ENCODE data around the gene CATSPER3. TPM values are rescaled to one million over a fixed set of nuclear protein-coding genes. Genes with fewer than 3 reads are reported as not detected.

CATSPER3 gene
- total RNA-seq, 1 donor from 2014 or later: 0.39 TPM

DNA sequence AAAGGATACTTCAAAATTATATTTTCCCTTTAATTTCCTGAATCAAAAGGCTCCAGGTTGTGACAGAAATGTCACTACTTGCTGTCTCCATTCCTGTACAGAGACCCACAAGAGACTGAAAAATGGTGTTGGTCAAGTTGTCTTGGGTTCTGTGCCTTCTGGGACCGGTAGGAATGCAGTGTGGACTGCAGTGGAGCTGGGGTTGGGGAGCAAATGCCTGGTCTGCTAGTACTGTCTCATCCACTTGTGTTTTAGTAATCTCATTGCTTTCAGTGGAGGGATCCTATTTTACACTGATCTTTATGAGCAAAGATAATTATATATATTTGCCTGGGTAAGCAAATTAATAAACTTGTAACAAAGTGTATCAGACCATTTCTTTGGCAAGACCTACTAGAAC is 24.2 kb upstream of the CATSPER3 start:
- Histone ChIP-seq H3K4me1 (ENCODE audit: insufficient read depth, low read length) (no peaks in the 10 kb centered on the region), H3K36me3 (ENCODE audit: insufficient read depth, low read length) (no peaks in the 10 kb centered on the region), H3K79me2 (ENCODE audit: insufficient read depth, low read length) (no peaks in the 10 kb centered on the region), H3K4me2 (ENCODE audit: low read length) (no peak overlapping the region), H3K4me3 (ENCODE audit: insufficient read depth, low read depth, low read length) (no peak overlapping the region), H4K20me1 (ENCODE audit: insufficient read depth, low read length) (no peaks in the 10 kb centered on the region), H2AFZ (ENCODE audit: low read depth, low read length) (no peak overlapping the region), H3K9me3 (ENCODE audit: insufficient read depth, low read depth, low read length) (no peaks in the 10 kb centered on the region), H3K27ac (ENCODE audit: low read depth, low read length) (no peak overlapping the region), H3K27me3 (ENCODE audit: insufficient read depth, low read length) (no peaks in the 10 kb centered on the region), H3K9ac (ENCODE audit: low read length) (no peak overlapping the region)
- no peaks in the 10 kb centered on the region for H3K27me3 Mint-ChIP-seq (ENCODE audit: low read depth, unreplicated experiment)
- no peak for TF ChIP-seq EZH2 (IDR thresholded peaks at IDR 0.05; ENCODE audit: insufficient read depth, low read length)
- TF ChIP-seq, protein P1, sequence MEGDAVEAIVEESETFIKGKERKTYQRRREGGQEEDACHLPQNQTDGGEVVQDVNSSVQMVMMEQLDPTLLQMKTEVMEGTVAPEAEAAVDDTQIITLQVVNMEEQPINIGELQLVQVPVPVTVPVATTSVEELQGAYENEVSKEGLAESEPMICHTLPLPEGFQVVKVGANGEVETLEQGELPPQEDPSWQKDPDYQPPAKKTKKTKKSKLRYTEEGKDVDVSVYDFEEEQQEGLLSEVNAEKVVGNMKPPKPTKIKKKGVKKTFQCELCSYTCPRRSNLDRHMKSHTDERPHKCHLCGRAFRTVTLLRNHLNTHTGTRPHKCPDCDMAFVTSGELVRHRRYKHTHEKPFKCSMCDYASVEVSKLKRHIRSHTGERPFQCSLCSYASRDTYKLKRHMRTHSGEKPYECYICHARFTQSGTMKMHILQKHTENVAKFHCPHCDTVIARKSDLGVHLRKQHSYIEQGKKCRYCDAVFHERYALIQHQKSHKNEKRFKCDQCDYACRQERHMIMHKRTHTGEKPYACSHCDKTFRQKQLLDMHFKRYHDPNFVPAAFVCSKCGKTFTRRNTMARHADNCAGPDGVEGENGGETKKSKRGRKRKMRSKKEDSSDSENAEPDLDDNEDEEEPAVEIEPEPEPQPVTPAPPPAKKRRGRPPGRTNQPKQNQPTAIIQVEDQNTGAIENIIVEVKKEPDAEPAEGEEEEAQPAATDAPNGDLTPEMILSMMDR (IDR thresholded peaks at IDR 0.05; ENCODE audit: insufficient read depth, low read depth, low read length): no peak
- FAIRE-seq: no peak
- DNase-seq (ENCODE audit: low read depth): no peak
- H3K27ac Mint-ChIP-seq (ENCODE audit: unreplicated experiment): no peak overlapping the region
- peaks cover 2% of the 10 kb centered on the region for H3K4me1 Mint-ChIP-seq (ENCODE audit: low read depth, unreplicated experiment)
- H3K4me3 Mint-ChIP-seq (ENCODE audit: unreplicated experiment): no peak overlapping the region
- H3K36me3 Mint-ChIP-seq (ENCODE audit: low read depth, unreplicated experiment): no peaks in the 10 kb centered on the region
- H3K9me3 Mint-ChIP-seq (ENCODE audit: unreplicated experiment): no peaks in the 10 kb centered on the region

GRCh38 chr5:134944630-134945029 is 23.1 kb upstream of the CATSPER3 start:
- Histone ChIP-seq H3K9me3 (ENCODE audit: insufficient read depth, low read depth, low read length) (no peaks in the 10 kb centered on the region), H3K9ac (ENCODE audit: low read length) (no peak overlapping the region), H4K20me1 (ENCODE audit: insufficient read depth, low read length) (no peaks in the 10 kb centered on the region), H3K79me2 (ENCODE audit: insufficient read depth, low read length) (no peaks in the 10 kb centered on the region), H3K4me1 (ENCODE audit: insufficient read depth, low read length) (no peaks in the 10 kb centered on the region), H3K36me3 (ENCODE audit: insufficient read depth, low read length) (no peaks in the 10 kb centered on the region), H3K4me3 (ENCODE audit: insufficient read depth, low read depth, low read length) (no peak overlapping the region), H3K4me2 (ENCODE audit: low read length) (no peak overlapping the region), H3K27ac (ENCODE audit: low read depth, low read length) (no peak overlapping the region), H2AFZ (ENCODE audit: low read depth, low read length) (no peak overlapping the region), H3K27me3 (ENCODE audit: insufficient read depth, low read length) (no peaks in the 10 kb centered on the region)
- H3K36me3 Mint-ChIP-seq (ENCODE audit: low read depth, unreplicated experiment): no peaks in the 10 kb centered on the region
- no peak overlapping the region for H3K4me3 Mint-ChIP-seq (ENCODE audit: unreplicated experiment)
- DNase-seq (ENCODE audit: low read depth) (no peak), FAIRE-seq (no peak)
- peaks cover 5% of the 10 kb centered on the region for H3K4me1 Mint-ChIP-seq (ENCODE audit: low read depth, unreplicated experiment)
- TF ChIP-seq EZH2 (IDR thresholded peaks at IDR 0.05; ENCODE audit: insufficient read depth, low read length): no peak
- TF ChIP-seq, protein P1 (IDR thresholded peaks at IDR 0.05; ENCODE audit: insufficient read depth, low read depth, low read length): no peak
- H3K27me3 Mint-ChIP-seq (ENCODE audit: low read depth, unreplicated experiment): no peaks in the 10 kb centered on the region
- no peaks in the 10 kb centered on the region for H3K9me3 Mint-ChIP-seq (ENCODE audit: unreplicated experiment)
- no peak overlapping the region for H3K27ac Mint-ChIP-seq (ENCODE audit: unreplicated experiment)

DNA sequence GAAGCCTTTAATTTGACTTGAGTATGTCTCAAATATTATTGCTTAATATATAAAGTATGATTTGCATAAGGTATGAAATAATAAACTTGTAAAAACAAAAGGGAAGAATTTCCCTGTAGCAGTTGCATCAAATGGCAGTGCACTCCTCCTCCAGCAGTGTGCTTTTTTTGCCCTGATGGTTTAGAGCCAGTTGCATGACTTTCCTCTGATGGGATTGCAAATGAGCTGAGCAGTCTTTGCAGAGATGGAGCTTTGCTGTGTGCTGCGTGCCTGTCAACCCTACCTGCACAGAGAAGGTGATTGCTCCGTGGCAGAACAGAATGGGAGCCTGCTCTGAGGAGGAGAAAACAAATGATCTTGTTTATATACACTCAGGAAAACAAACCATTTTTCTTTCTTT is 22.7 kb upstream of the CATSPER3 start:
- H2AFZ ChIP-seq (ENCODE audit: low read depth, low read length): no peak overlapping the region
- H3K27me3 ChIP-seq (ENCODE audit: insufficient read depth, low read length): no peaks in the 10 kb centered on the region
- no peak overlapping the region for H3K4me3 Mint-ChIP-seq (ENCODE audit: unreplicated experiment)
- no peaks in the 10 kb centered on the region for H3K79me2 ChIP-seq (ENCODE audit: insufficient read depth, low read length)
- H3K4me3 ChIP-seq (ENCODE audit: insufficient read depth, low read depth, low read length): no peak overlapping the region
- no peaks in the 10 kb centered on the region for H3K36me3 Mint-ChIP-seq (ENCODE audit: low read depth, unreplicated experiment)
- H4K20me1 ChIP-seq (ENCODE audit: insufficient read depth, low read length): no peaks in the 10 kb centered on the region
- H3K27ac ChIP-seq (ENCODE audit: low read depth, low read length): no peak overlapping the region
- no peak overlapping the region for H3K4me2 ChIP-seq (ENCODE audit: low read length)
- H3K27me3 Mint-ChIP-seq (ENCODE audit: low read depth, unreplicated experiment): no peaks in the 10 kb centered on the region
- H3K9me3 ChIP-seq (ENCODE audit: insufficient read depth, low read depth, low read length): no peaks in the 10 kb centered on the region
- TF ChIP-seq, protein P1 (IDR thresholded peaks at IDR 0.05; ENCODE audit: insufficient read depth, low read depth, low read length): no peak
- FAIRE-seq: no peak
- H3K36me3 ChIP-seq (ENCODE audit: insufficient read depth, low read length): no peaks in the 10 kb centered on the region
- no peak overlapping the region for H3K27ac Mint-ChIP-seq (ENCODE audit: unreplicated experiment)
- no peak for DNase-seq (ENCODE audit: low read depth)
- H3K9ac ChIP-seq (ENCODE audit: low read length): no peak overlapping the region
- H3K4me1 ChIP-seq (ENCODE audit: insufficient read depth, low read length): no peaks in the 10 kb centered on the region
- peaks cover 5% of the 10 kb centered on the region for H3K4me1 Mint-ChIP-seq (ENCODE audit: low read depth, unreplicated experiment)
- no peaks in the 10 kb centered on the region for H3K9me3 Mint-ChIP-seq (ENCODE audit: unreplicated experiment)

Measured in astrocyte (in vitro differentiated cells and primary cell).